Measurements from ENCODE around the gene GAL3ST2.
"Not testable (repeated sequence)": the region's sequence is repeated elsewhere in the genome, so short reads cannot be mapped to it uniquely, and the experiment has no call there.

The GAL3ST2 gene

DNA sequence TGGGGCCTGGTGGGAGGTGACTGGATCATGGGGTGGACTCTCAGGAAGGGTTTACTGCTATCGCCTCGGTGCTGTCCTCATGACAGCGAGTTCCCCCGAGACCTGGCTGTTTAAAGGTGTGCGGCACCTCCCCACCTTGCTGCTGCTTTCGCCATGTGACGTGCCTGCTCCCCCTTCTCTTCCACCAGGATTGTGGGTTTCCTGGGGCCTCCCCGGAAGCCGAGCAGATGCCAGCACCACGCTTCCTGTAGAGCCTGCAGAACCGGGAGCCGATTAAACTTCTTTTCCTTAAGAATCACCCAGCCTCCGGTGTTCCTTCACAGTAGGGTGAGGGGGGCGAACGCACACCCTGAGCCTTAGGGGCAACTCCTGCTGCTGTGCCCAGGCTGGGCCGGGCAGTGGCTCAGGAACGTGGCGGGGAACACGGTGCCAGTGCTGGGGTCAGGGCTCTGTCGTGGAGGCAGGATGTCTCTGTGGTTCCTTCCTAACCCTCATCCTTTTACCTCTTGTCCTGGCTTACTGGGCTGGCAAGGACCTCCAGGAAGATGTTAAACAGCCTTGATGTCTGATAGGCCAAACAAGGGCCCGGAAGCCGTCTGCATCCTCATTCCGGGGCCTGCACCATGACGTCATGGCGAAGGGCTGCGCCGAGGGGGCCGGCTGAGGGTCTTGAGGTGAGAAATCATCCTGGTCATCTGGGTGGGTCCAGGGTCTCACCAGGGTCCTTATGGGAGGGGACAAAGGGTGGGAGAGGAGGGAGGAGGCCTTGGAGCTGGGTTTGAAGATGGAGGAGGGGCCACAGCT lies 45.0 kb downstream of the GAL3ST2 start:
- no peak for DNase-seq

- no peak for DNase-seq
These were observed 45.6 kb downstream of the GAL3ST2 start for GRCh38 chr2:241822264-241822623.

DNA sequence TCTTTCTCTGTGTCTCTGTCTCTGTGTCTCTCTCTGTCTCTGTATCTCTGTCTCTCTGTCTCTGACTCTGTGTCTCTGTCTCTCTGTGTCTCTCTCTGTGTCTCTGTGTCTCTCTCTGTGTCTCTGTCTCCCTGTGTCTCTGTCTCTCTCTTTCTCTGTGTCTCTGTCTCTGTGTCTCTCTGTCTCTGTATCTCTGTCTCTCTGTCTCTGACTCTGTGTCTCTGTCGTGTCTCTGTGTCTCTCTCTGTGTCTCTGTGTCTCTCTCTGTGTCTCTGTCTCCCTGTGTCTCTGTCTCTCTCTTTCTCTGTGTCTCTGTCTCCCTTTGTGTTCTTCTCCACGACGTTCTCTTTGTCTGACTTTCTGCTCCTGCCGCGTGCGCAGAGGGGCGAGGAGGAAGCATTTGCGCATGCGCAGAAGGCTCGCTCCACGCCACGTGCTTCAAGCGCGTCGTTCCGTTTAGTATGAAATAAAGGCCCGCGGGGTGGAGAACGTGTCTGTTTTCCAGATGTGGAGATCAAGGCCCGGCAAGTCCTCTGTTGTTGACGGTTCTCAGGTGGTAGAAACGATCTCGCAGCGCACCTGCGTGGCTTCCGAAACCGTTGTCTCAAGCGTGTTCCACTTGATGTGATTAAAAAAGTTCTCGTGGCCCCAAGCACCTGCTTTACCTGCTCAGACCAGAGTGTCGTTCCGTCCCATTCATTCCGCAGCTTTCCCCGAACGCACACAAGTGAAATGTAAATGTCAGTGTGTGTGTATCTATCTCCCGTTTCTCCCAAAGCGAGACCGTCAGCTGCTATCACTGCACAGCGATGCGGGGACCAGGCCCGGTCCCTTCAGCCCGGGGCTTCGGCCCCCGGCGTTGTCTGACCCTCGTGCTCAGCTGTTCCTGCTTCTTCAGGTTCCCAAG lies 47.2 kb downstream of the GAL3ST2 start:
- DNase-seq, result not testable (repeated sequence)

DNA sequence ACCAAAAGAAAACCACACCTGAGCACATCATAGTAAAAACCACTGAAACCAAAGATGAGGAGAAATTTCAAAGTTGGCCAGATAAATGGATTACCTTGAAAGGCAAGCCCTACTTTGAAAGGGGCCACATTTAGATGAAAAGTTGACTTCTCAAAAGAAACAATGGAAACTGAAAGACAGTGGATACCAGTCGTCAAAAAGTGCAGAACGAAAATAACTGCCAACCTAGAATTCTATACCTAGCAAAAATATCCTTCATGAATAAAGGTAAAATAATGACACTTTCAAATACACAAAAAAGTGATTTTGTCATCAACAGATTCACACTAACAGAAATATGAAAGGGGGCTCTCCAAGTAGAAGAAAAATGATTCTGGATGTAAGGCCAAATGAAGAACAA lies 50.8 kb downstream of the GAL3ST2 start:
- DNase-seq, result no peak

DNA sequence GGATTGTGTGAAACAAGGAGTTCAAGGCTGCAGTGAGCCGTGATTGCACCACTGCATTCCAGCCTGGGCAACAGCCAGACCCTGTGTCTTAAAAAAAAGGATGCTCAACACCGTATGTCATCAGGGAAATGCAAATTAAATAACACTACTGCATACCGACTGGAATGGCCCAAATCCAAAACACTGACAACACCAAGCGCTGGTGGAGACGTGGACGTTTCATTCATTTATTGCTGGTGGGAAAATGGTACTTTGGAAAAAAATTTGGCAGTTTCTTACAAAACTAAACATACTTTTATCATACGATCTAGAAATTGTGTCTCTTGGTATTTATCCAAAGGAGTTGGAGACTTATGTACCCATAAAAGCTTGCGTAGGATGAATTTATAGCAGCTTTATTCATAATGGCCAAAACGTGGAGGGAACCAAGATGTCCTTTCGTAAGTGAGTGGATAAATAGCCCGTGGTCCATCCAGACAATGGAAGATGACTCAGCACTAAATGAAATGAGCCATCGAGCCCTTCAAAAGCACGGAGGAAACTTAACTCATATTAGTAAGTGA lies 56.6 kb downstream of the GAL3ST2 start:
- no peak for DNase-seq

GRCh38 chr2:241833756-241834526 lies 57.3 kb downstream of the GAL3ST2 start:
- not testable (repeated sequence) for DNase-seq

DNA sequence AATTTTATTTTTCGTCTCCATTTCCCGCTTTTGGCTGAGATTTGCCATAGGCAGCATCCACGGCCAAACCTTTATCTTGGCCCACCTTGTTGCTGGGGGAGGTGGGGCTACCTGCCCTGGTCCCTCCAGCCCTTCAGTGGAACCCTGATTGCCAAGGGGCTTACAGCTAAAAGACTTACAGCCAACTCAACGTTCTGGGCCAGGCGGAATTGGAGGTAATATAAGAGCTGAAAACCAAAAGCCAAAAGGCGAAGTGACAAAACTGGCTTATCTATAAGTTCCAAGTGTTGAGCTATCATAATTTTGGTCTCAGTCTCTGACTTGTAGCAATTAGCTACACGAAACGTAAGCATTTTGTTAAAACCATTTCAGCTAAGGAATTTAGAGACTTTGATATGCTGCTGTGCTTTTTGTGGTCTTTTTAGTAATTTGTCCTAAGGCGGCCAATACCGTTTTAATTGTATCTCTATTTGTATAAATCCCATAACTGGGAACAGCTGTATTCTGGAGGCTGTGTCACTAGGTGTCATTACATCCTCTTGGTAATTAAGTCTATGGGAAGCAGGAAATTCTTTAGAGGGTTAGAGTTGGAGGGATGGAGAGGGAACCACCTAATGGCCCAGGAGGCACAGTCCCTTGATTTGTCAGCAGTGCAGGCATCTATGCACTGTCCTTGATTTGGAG lies 58.0 kb downstream of the GAL3ST2 start:
- DNase-seq, result no peak

GRCh38 chr2:241835611-241836010 lies 59.0 kb downstream of the GAL3ST2 start:
- peak; percentile 39 for DNase-seq

DNA sequence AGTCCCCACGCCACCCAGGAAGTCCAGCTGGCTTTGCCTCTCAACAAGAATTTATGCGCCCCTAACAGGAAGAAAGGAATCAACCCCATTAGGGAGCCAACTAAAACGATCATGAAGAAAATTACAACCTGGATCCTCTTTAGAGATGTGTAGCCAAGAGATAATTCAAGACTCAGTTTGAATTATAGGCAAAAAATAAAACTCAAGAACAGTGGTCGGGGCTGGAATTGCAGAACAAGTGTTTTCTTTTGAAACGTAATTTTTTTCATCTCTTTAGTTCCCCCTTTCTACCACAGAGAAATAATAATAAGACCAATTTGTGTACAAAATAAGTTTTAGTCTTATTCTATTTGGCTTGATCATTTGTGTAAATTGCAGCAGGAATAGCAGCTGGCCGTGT lies 59.7 kb downstream of the GAL3ST2 start:
- no peak for DNase-seq

DNA sequence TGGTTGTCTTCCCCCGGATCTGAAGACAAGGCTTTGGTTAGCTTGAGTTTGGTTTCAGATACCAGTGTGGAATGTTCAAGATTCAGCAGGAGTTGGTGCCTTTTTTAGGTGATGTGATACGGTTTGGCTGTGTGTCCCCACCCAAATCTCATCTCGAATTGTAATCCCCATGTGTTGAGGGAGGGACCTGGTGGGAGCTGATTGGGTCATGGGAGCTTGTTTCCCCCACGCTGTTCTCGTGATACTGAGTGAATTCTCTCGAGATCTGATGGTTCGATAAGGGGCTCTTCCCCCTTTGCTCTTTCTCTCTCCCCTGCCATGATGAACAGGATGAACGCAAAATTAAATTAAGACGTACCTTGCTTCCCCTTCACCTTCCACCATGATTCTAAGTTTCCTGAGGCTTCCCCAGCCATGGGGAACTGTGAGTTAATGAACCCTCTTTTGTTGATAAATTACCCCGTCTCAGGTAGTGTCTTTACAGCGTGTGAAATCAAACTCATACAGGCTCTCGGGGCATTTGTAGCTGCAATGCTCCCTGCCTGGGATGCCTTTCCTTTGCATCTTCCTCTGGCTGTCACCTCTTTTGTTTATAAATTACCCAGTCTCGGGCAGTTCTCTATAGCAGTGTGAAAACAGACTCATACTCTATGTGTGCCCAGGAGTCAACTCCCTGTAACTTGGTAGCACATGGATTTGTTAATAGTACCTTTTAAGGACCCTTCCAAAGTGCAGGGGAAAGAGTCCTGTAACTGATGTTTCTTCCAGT lies 60.8 kb downstream of the GAL3ST2 start:
- DNase-seq, result no peak

GRCh38 chr2:241841181-241842066 lies 64.8 kb downstream of the GAL3ST2 start:
- no peak for DNase-seq

- DNase-seq, result no peak
These were observed 65.4 kb downstream of the GAL3ST2 start for GRCh38 chr2:241842067-241842415.

DNA sequence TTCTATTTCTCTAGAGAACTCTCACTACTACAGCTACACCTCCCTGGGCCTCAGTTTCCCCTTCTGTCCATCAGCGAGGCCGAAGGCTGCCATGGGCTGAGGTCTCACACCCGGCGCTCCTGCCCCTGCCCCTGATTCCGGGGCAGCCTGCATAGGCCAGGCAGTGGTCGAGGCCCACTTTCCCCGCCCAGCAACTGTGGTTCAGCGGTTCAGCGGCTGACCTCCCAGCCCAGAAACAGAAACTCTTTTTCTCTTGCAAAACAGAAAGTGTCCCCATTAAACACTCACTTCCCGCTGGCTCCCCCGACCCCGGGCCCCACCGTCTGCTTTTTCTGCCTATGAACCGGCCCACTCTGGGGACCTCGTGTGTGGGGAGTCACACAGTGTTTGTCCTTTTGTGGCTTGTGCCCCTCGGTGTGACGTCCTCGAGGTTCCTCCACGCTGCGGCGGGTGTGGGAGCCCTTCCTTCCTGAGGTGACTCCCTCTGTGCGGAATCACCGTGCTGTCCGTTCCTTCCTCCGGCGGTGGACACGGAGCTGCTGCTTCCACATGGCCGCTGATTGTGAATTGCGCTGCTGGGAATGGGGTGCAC lies 66.1 kb downstream of the GAL3ST2 start:
- peak; percentile 94 for DNase-seq

DNA sequence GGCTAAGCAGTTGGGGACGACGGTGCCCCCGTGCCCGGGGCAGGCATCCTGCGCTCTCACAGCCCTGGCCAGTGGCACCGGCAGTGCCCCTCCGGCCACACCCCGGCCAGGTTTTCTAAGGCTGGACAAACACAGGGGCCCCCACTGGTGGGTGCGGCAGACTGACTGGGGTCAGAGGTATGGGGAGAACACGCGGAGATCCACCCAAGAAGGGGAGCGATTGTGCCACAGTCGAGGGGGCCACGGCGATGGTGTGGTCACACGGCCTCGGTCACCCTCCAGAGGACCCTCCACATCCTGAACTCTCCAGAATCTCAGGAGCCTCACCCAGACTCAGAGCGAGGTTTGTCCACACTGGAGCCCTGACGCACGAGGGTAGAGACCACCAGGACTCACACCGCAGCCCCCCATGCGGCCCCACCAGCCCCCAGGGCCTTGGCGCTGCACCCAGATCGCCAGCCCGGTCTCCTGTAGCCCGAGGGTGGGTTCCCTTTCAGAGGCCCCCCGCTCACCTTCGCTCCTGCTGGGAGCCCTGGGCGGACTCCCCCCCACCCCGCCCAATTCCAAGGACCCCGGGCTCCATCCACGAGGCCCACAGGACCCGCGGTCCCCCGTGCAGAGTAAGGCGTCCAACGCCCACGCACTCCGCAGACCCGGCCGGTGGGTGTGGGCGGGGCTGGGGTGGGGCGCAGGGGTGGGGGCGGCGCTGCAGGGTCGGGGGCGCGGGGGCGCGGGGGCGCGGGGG lies 66.9 kb downstream of the GAL3ST2 start:
- DNase-seq, result no peak

- peak; percentile 50 for DNase-seq
These were observed 67.6 kb downstream of the GAL3ST2 start for GRCh38 chr2:241844066-241844728.

- no peak for DNase-seq
These were observed 68.4 kb downstream of the GAL3ST2 start for GRCh38 chr2:241844831-241845578.

DNA sequence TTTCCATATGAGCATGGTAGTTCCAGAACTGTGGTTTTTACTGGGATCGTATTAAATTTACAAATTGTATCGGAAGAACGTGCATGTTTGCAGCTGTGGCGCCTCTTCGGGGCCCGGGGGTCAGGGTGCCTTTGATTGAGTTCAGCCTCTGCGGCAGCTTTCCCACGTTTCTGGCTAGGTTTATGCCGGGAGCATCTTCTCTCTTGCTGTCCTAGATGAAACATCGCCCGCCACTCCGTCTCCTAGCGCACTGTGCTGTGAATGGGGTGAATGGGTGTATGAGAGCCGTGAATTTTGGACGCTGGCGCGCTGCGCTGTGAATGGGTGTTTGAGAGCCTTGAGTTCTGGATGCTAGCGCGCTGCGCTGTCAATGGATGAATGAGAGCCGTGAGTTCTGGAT lies 69.8 kb downstream of the GAL3ST2 start:
- no peak for DNase-seq
